HepG2 (cell line): ENCODE data around the gene ALOXE3. TPM values are rescaled to one million over a fixed set of nuclear protein-coding genes. Genes with fewer than 3 reads are reported as not detected.

Experiments used
- ERF ChIP-seq: IDR thresholded peaks from 2 replicates; pipeline ENCODE4 v1.6.1; 2018; ENCODE audit warnings: missing biosample characterization, missing genetic modification reagents
- NFIC ChIP-seq: IDR thresholded peaks from 2 replicates; pipeline ENCODE4 v1.6.1; 2012; ENCODE audit warnings: mild to moderate bottlenecking, low read length, inconsistent platforms
- NFRKB ChIP-seq: fragments of 450-650 bp; IDR thresholded peaks from 2 replicates; pipeline ENCODE4 v1.6.1; 2017
- NPAS2 ChIP-seq: sonication (generic); formaldehyde crosslinking; IDR thresholded peaks from 2 replicates; pipeline ENCODE4 v1.8.0; 2022; ENCODE audit warnings: mild to moderate bottlenecking, missing genetic modification reagents, borderline replicate concordance
- PCBP2 ChIP-seq: fragments of 200-400 bp; formaldehyde crosslinking; optimal IDR thresholded peaks from 2 replicates; pipeline ENCODE3; 2018; ENCODE audit warnings: low read length, low read depth; ENCODE audit not compliant: poor library complexity, severe bottlenecking
- SAP130 ChIP-seq: IDR thresholded peaks from 2 replicates; pipeline ENCODE4 v1.6.1; 2016; ENCODE audit warnings: low read depth
- ZNF646 ChIP-seq: sonication (generic); formaldehyde crosslinking; IDR thresholded peaks from 2 replicates; pipeline ENCODE4 v1.9.0; 2021; ENCODE audit warnings: mild to moderate bottlenecking, missing genetic modification reagents
- polyA plus RNA-seq, 8 experiments: library from polyadenylated mRNA; depleted of rRNA in 3 of 8; stranded (reverse) in 7 of 8; unstranded in 1 of 8; fragments of >200 nt; fragmentation: Illumina TruSeq in 4 of 8; extraction: Trizol in 4 of 8; gene quantifications; 2 replicates each; pipeline versions ENCODE4 v1.2.1 to v1.2.3, GENCODE V29; 2011 to 2016; ENCODE audit warnings: low read depth in 4 of 8, missing spikeins in 1 of 8, mixed read lengths in 1 of 8; ENCODE audit not compliant: insufficient read depth in 1 of 8
- total RNA-seq, 5 experiments: library from RNA; depleted of rRNA; stranded (reverse); fragments of >200 nt; fragmentation: Illumina TruSeq; extraction: Trizol; gene quantifications; 2 replicates each; pipeline ENCODE4 v1.2.3, GENCODE V29; 2016; ENCODE audit warnings: low read depth in 1 of 5
- TF ChIP-seq, protein P1 (sequence below): sonication (generic); formaldehyde crosslinking; IDR thresholded peaks from 2 replicates; pipeline ENCODE4 v1.4.0; 2020; ENCODE audit warnings: mild to moderate bottlenecking, missing genetic modification reagents
- TF ChIP-seq, protein P2 (sequence below): IDR thresholded peaks from 2 replicates; pipeline ENCODE4 v1.6.1; 2016
- TF ChIP-seq, protein P3 (sequence below): conservative IDR thresholded peaks from 2 replicates; pipeline ENCODE4 v1.6.1; 2018; ENCODE audit warnings: missing genetic modification reagents
- TF ChIP-seq, protein P4 (sequence below): sonication (generic); formaldehyde crosslinking; IDR thresholded peaks from 2 replicates; pipeline ENCODE4 v1.5.0; 2020; ENCODE audit warnings: mild to moderate bottlenecking, missing genetic modification reagents, borderline replicate concordance

ALOXE3 gene
- total and polyA plus RNA-seq, 2 of the 13 experiments (the other 11 are each of a cell fraction or from before 2014, with no cell fraction given) = 0.07 TPM; not detected in 1

DNA sequence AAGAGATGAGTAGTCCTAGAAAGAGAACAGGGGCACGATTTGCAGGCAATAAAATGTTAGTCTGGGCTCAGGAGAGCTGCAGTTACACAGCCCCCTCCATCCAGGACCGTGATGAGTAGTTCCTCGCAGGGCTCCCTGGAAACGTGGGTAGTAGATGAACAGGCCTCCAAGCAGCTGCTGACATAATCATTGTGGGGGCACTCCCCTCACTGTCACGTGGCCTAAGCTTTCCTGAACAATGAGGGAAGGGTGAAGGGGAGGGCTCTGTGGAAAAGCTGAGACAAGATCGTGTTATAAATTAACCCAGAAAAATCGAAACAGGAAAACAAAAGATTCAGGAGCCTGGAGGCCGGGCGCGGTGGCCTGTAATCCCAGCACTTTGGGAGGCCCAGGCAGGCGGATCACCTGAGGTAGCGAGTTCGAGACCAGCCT is 35.2 kb upstream of the ALOXE3 start (continued):
- TF ChIP-seq, protein P1, sequence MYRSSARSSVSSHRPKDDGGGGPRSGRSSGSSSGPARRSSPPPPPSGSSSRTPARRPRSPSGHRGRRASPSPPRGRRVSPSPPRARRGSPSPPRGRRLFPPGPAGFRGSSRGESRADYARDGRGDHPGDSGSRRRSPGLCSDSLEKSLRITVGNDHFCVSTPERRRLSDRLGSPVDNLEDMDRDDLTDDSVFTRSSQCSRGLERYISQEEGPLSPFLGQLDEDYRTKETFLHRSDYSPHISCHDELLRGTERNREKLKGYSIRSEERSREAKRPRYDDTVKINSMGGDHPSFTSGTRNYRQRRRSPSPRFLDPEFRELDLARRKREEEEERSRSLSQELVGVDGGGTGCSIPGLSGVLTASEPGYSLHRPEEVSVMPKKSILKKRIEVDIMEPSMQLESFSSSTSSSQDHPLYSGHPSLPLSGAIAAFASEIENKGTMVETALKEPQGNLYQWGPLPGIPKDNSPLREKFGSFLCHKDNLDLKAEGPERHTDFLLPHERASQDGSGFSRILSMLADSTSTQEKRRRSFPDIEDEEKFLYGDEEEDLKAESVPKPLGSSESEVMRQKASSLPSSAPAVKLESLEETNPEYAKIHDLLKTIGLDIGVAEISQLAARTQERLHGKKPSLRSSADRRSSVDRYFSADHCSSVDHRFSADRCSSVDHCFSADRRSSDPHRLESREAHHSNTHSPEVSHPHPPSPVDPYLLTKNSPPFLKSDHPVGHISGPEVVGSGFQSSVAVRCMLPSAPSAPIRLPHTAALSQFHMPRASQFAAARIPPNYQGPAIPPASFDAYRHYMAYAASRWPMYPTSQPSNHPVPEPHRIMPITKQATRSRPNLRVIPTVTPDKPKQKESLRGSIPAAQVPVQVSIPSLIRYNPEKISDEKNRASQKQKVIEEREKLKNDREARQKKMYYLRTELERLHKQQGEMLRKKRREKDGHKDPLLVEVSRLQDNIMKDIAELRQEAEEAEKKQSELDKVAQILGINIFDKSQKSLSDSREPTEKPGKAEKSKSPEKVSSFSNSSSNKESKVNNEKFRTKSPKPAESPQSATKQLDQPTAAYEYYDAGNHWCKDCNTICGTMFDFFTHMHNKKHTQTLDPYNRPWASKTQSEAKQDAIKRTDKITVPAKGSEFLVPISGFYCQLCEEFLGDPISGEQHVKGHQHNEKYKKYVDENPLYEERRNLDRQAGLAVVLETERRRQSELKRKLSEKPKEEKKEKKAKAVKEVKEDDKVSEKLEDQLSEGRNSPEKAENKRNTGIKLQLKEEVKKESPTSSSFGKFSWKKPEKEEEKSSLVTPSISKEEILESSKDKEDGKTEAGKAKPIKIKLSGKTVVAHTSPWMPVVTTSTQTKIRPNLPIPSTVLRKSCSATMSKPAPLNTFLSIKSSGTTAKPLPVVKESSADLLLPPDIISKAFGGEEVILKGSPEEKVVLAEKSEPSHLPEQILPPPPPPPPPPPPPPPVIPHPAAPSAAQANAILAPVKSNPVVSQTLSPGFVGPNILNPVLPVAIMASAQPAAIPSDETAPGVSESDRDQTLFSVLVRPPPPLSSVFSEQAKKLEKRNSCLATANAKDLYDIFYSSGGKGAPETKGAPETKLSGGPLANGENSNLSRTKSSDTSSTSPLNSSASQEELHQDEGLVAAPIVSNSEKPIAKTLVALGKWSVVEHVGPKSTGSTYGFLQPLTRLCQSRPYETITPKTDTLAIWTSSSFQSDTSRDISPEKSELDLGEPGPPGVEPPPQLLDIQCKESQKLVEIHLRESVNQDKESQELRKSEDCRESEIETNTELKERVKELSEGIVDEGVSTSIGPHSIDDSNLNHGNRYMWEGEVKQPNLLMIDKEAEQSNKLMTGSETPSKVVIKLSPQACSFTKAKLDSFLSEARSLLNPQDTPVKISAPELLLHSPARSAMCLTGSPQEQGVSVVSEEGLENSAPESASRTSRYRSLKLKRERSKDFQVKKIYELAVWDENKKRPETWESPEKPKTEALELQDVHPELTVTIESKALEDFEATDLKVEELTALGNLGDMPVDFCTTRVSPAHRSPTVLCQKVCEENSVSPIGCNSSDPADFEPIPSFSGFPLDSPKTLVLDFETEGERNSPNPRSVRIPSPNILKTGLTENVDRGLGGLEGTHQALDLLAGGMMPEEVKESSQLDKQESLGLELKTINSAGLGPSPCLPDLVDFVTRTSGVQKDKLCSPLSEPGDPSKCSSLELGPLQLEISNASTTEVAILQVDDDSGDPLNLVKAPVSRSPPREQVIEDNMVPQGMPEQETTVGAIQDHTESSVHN (CRISPR knock-in tag) = no peak
- peak; percentile 90 for TF ChIP-seq SAP130 (CRISPR knock-in tag)
- no peak for TF ChIP-seq ZNF646 (CRISPR knock-in tag)
- no peak for TF ChIP-seq NPAS2 (CRISPR knock-in tag)
- TF ChIP-seq, protein P2, sequence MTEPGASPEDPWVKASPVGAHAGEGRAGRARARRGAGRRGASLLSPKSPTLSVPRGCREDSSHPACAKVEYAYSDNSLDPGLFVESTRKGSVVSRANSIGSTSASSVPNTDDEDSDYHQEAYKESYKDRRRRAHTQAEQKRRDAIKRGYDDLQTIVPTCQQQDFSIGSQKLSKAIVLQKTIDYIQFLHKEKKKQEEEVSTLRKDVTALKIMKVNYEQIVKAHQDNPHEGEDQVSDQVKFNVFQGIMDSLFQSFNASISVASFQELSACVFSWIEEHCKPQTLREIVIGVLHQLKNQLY (CRISPR knock-in tag) = peak; percentile 68; the same call in 1 of the 2 replicates
- TF ChIP-seq ERF (CRISPR knock-in tag) = peak; percentile 13; the same call in 1 of the 2 replicates
- TF ChIP-seq, protein P3, sequence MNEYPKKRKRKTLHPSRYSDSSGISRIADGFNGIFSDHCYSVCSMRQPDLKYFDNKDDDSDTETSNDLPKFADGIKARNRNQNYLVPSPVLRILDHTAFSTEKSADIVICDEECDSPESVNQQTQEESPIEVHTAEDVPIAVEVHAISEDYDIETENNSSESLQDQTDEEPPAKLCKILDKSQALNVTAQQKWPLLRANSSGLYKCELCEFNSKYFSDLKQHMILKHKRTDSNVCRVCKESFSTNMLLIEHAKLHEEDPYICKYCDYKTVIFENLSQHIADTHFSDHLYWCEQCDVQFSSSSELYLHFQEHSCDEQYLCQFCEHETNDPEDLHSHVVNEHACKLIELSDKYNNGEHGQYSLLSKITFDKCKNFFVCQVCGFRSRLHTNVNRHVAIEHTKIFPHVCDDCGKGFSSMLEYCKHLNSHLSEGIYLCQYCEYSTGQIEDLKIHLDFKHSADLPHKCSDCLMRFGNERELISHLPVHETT (CRISPR knock-in tag) = no peak
- peak; percentile 39; the same call in 1 of the 2 replicates for TF ChIP-seq NFIC
- no peak for TF ChIP-seq NFRKB
- TF ChIP-seq PCBP2 = no peak
- TF ChIP-seq, protein P4, sequence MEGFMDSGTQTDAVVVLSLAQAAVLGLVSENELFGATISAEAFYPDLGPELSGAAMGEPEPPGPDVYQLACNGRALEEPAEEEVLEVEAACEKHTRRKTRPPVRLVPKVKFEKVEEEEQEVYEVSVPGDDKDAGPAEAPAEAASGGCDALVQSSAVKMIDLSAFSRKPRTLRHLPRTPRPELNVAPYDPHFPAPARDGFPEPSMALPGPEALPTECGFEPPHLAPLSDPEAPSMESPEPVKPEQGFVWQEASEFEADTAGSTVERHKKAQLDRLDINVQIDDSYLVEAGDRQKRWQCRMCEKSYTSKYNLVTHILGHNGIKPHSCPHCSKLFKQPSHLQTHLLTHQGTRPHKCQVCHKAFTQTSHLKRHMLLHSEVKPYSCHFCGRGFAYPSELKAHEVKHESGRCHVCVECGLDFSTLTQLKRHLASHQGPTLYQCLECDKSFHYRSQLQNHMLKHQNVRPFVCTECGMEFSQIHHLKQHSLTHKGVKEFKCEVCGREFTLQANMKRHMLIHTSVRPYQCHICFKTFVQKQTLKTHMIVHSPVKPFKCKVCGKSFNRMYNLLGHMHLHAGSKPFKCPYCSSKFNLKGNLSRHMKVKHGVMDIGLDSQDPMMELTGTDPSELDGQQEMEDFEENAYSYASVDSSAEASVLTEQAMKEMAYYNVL (CRISPR knock-in tag) = no peak
